Esophagus squamous epithelium (tissue), 5 donors: ENCODE measurements around the gene CYSRT1. TPM values are rescaled to one million over a fixed set of nuclear protein-coding genes. Genes with fewer than 3 reads are reported as not detected.

Source experiments
- DNase-seq: peaks from one replicate; lab custom pipeline; 2025; lab: John Stamatoyannopoulos, UW
- H3K27ac ChIP-seq, 4 donors: fragments of 200-600 bp; sonication (generic); one replicate each; pipeline ENCODE4 v1.5.1; 2016 to 2019; ENCODE audit warnings: mild to moderate bottlenecking in 1 of 4
- H3K27me3 ChIP-seq, 4 donors: fragments of 200-600 bp; sonication (generic); 1 replicate in 3 of 4; 2 replicates in 1 of 4; pipeline versions ENCODE4 v1.5.1 to v1.6.0; 2017 to 2021; ENCODE audit warnings: antibody characterized with exemption in 1 of 4
- H3K36me3 ChIP-seq, 3 donors: fragments of 200-600 bp; sonication (generic); one replicate each; pipeline ENCODE4 v1.5.1; 2016 to 2019
- H3K4me1 ChIP-seq, 3 donors: fragments of 200-600 bp; sonication (generic); one replicate each; pipeline ENCODE4 v1.5.1; 2017 to 2019
- H3K4me3 ChIP-seq, 4 donors: fragments of 200-600 bp; sonication (generic); 1 replicate in 3 of 4; 2 replicates in 1 of 4; pipeline ENCODE4 v1.5.1; 2016 to 2019; ENCODE audit warnings: mild to moderate bottlenecking in 2 of 4, moderate library complexity in 1 of 4
- H3K9me3 ChIP-seq, 3 donors: fragments of 200-600 bp; sonication (generic); one replicate each; pipeline ENCODE4 v1.5.1; 2016 to 2019
- POLR2A ChIP-seq, 4 donors: fragments of 450-650 bp; IDR thresholded peaks; one replicate each; pipeline ENCODE4 v1.6.1; 2017; ENCODE audit warnings: antibody characterized with exemption in 4 of 4, mild to moderate bottlenecking in 4 of 4, moderate library complexity in 3 of 4
- WGBS, 2 donors: methylation state at CpG; one replicate each; pipeline ENCODE4 v1.1.5; 2018; 5-methylcytosine and 5-hydroxymethylcytosine counted together
- intact Hi-C: fragments of 100-400 bp; cut with DNase I; formaldehyde crosslinking; loops from one replicate; pipeline ENCODE4 v1.15.0; 2022
- total RNA-seq, 4 donors: library from RNA; depleted of rRNA; stranded (reverse); fragments of >200 nt; gene quantifications; one replicate each; pipeline ENCODE4 v1.1.0, GENCODE V29; 2016
- TF ChIP-seq, protein P1 (sequence below), 6 experiments: fragments of 450-650 bp in 4 of 6; fragments of 200-600 bp in 2 of 6; sonication (generic) in 2 of 6; IDR thresholded peaks; one replicate each; pipeline ENCODE4 v1.5.1; 2016 to 2019; ENCODE audit warnings: antibody characterized with exemption in 6 of 6, mild to moderate bottlenecking in 4 of 6, moderate library complexity in 4 of 6
- donor health status: DM: yes; HTN: yes; CAD: no.

The CYSRT1 gene
- total RNA-seq, 4 donors from 2014 or later: 114 to 301 (median 152) TPM

DNA sequence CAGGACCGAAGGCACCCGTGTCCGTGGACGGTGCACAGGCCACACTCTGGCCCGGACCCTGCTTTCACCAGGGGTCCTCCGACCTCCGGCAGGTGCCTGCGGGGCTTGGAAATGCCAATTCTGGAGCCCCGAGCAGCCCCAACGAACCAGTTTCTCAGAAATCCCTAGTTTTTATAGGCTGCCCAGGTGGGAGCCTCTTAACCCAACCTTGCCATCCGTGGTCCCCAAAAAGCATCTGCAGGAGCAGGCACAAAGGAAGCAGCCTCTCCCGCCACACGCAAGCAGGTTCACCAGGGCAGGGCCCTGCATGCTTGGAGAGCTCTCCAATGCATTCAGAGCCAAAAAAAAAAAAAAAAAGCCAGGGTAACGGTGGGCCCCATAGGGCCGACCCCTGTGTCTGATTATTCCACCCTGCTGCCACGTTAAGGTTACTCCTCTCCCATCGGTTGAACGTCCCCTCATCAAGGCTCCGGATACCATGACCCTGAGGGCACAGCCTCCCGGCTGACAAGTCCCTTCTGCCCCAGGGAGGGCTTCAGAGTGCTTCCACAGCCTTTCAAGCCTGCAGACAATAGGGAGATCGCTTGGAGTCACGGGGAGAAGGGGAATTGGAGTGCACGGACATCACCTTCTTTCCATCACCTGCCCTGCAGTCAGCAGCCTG lies 23.6 kb upstream of the CYSRT1 start:
- no peaks in the 10 kb centered on the region for H3K36me3 ChIP-seq
- H3K9me3 ChIP-seq: no peaks in the 10 kb centered on the region
- peak overlapping the region; percentile 59 to 82 (median 72) for H3K4me3 ChIP-seq
- peak overlapping the region; percentile 89 to 94 (median 90) for H3K27ac ChIP-seq
- no peak for DNase-seq
- no peak for TF ChIP-seq POLR2A (IDR thresholded peaks at IDR 0.05)
- TF ChIP-seq, protein P1, sequence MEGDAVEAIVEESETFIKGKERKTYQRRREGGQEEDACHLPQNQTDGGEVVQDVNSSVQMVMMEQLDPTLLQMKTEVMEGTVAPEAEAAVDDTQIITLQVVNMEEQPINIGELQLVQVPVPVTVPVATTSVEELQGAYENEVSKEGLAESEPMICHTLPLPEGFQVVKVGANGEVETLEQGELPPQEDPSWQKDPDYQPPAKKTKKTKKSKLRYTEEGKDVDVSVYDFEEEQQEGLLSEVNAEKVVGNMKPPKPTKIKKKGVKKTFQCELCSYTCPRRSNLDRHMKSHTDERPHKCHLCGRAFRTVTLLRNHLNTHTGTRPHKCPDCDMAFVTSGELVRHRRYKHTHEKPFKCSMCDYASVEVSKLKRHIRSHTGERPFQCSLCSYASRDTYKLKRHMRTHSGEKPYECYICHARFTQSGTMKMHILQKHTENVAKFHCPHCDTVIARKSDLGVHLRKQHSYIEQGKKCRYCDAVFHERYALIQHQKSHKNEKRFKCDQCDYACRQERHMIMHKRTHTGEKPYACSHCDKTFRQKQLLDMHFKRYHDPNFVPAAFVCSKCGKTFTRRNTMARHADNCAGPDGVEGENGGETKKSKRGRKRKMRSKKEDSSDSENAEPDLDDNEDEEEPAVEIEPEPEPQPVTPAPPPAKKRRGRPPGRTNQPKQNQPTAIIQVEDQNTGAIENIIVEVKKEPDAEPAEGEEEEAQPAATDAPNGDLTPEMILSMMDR (IDR thresholded peaks at IDR 0.05): peak in 1 of 6 experiments; percentile 4
- intact Hi-C loops: no loop called here
- WGBS, 2 donors: 14 to 15% methylated on average over 9 to 13 of the region's 23 CpGs
- H3K27me3 ChIP-seq: no peaks in the 10 kb centered on the region
- H3K4me1 ChIP-seq: peaks cover 63 to 85% (median 72%) of the 10 kb centered on the region in 3 donors

DNA sequence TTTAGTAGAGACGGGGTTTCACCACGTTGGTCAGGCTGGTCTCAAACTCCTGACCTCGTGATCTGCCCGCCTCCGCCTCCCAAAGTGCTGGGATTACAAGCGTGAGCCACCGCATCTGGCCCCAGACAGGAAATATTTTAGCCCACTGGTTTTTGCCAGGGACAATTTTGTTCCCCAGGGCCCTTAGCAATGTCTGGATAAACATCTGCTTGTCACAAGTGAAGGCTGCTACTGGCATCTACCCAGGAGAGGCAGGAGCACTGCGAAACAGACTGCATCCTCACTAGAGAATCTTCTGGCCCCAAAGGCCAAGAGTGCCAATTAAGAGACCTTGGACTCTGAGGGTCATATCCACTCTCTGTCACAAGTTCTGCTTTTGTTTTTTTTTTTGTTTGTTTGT lies 22.0 kb upstream of the CYSRT1 start:
- Histone ChIP-seq H3K27ac (no peak overlapping the region), H3K4me1 (peaks cover 58 to 80% (median 64%) of the 10 kb centered on the region in 3 donors), H3K9me3 (no peaks in the 10 kb centered on the region), H3K27me3 (no peaks in the 10 kb centered on the region), H3K4me3 (no peak overlapping the region), H3K36me3 (no peaks in the 10 kb centered on the region)
- 74 to 78% methylated on average over 5 to 6 of the region's 8 CpGs for whole genome bisulfite sequencing, 2 donors
- intact Hi-C loops: no loop called here
- TF ChIP-seq POLR2A (IDR thresholded peaks at IDR 0.05): no peak
- TF ChIP-seq, protein P1 (IDR thresholded peaks at IDR 0.05): no peak
- DNase-seq: no peak

DNA sequence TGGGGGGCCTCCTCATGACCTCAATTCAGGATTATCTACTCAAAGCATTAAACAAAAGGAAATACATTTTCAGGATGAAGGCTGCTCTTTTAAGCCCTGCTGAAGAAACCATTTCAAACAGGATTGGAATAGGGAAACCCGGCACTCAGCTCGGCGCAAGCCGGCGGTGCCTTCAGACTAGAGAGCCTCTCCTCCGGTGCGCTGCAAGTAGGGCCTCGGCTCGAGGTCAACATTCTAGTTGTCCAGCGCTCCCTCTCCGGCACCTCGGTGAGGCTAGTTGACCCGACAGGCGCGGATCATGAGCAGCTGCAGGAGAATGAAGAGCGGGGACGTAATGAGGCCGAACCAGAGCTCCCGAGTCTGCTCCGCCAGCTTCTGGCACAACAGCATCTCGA lies 20.2 kb upstream of the CYSRT1 start:
- TF ChIP-seq, protein P1 (IDR thresholded peaks at IDR 0.05): no peak
- no peak for TF ChIP-seq POLR2A (IDR thresholded peaks at IDR 0.05)
- DNase-seq: no peak
- no peaks in the 10 kb centered on the region for H3K9me3 ChIP-seq
- no peaks in the 10 kb centered on the region for H3K27me3 ChIP-seq
- intact Hi-C loops: no loop called here
- peak overlapping the region; percentile 93 to 99 (median 98) for H3K4me3 ChIP-seq
- peak overlapping the region; percentile 88 to 96 (median 92) for H3K27ac ChIP-seq
- H3K4me1 ChIP-seq: peaks cover 42 to 63% (median 46%) of the 10 kb centered on the region in 3 donors
- peaks cover 0 to 15% (median 0%) of the 10 kb centered on the region in 3 donors for H3K36me3 ChIP-seq
- 17 to 50% methylated on average over 2 to 15 of the region's 21 CpGs for WGBS, 2 donors

DNA sequence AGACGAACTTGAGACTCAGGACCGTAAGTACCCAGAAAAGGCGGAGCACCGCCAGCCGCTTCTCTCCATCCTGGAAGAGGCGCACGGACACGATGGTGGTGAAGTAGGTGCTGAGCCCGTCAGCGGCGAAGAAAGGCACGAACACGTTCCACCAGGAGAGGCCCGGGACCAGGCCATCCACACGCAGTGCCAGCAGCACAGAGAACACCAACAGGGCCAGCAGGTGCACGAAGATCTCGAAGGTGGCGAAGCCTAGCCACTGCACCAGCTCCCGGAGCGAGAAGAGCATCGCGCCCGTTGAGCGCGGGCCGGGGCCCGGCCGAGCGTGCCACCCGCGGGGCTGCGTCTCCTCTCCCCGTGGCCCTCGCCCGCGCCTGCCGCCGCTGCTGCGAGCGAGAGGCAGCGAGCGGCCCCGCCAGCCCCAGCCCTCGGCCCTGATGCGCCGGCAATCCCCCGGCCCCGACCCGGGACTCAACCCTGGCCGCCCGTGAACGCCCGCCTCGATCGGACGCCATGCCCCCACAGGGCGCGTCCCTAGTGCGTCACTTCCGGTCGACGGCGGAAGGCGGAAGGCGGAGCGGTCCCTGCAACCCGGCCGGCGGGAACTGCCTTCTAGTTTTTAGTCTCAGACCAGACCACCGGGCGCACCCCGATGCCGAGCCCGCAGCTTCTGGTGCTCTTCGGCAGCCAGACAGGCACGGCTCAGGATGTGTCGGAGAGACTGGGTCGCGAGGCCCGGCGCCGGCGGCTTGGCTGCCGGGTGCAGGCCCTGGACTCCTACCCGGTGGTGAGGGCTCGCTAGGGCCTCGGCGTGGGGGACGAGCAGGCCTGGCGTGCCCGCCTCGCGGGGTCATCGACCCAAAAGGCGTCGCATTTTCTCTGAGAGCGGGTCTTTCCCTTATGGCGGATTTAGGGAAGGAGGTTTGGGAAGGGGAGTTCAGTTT lies 19.6 kb upstream of the CYSRT1 start, which contains the start of the genes NDOR1 and TMEM203:
NDOR1 (plus strand) TSS at position 575 of the 944 bp plus-strand sequence; CDS start at position 653, 78 bp downstream.
TMEM203 (minus strand) TSS at position 523 of the 944 bp plus-strand sequence; CDS start at position 289, 234 bp downstream.
- no peaks in the 10 kb centered on the region for H3K9me3 ChIP-seq
- TF ChIP-seq, protein P1 (IDR thresholded peaks at IDR 0.05): peak in 1 of 6 experiments; percentile 22
- peak in 3 of 4 donors; percentile 65 to 87 (median 70) for TF ChIP-seq POLR2A (IDR thresholded peaks at IDR 0.05)
- H3K4me1 ChIP-seq: peaks cover 40 to 60% (median 45%) of the 10 kb centered on the region in 3 donors
- peak within 1 kb of the TSS; percentile 88 to 96 (median 92) for H3K27ac ChIP-seq
- H3K4me3 ChIP-seq: peak within 1 kb of the TSS; percentile 93 to 99 (median 98)
- no peaks in the 10 kb centered on the region for H3K27me3 ChIP-seq
- intact Hi-C loops: no loop called here
- 0% methylated on average over 12 of the region's 98 CpGs; no CpG with 5 or more reads in 1 of the 2 donors for WGBS, 2 donors
- H3K36me3 ChIP-seq: peaks cover 0 to 21% (median 4%) of the 10 kb centered on the region in 3 donors
- DNase-seq: peak; percentile 54
